Fibroblast of the aortic adventitia (primary cell): ENCODE measurements around the gene COLQ. TPM values are rescaled to one million over a fixed set of nuclear protein-coding genes. Genes with fewer than 3 reads are reported as not detected.

ENCODE experiments used
- DNase-seq: peaks from one replicate; pipeline ENCODE4 v3.0.0-alpha.2; 2010; ENCODE audit warnings: low read depth
- H3K4me3 ChIP-seq: 2 replicates; pipeline ENCODE4 v1.5.1; 2011; ENCODE audit warnings: low read depth, mild to moderate bottlenecking, control low read depth, low read length, moderate library complexity
- CTCF ChIP-seq: IDR thresholded peaks from 2 replicates; pipeline ENCODE4 v1.5.1; 2011; ENCODE audit warnings: mild to moderate bottlenecking, low read length, control low read depth, inconsistent platforms; ENCODE audit not compliant: insufficient read depth
- total RNA-seq: library from RNA; depleted of rRNA; stranded (reverse); fragments of >200 nt; gene quantifications from 2 replicates; pipeline ENCODE4 v1.2.3, GENCODE V29; 2012; ENCODE audit warnings: low replicate concordance

Gene COLQ
- total RNA-seq, 1 donor, result 1.8 TPM

GRCh38 chr3:15449489-15450224, 71.8 kb downstream of the COLQ start:
- H3K4me3 ChIP-seq, result no peak overlapping the region
- no peak for TF ChIP-seq CTCF
- no peak for DNase-seq

GRCh38 chr3:15443826-15444524, 77.5 kb downstream of the COLQ start:
- DNase-seq, result peak; percentile 85
- no peak overlapping the region for H3K4me3 ChIP-seq
- no peak for TF ChIP-seq CTCF

- peak; percentile 85 for DNase-seq
- no peak overlapping the region for H3K4me3 ChIP-seq
- TF ChIP-seq CTCF, result no peak
Observed at GRCh38 chr3:15440891-15441290, 80.6 kb downstream of the COLQ start.

GRCh38 chr3:15439476-15439875, 82.0 kb downstream of the COLQ start:
- H3K4me3 ChIP-seq, result no peak overlapping the region
- no peak for TF ChIP-seq CTCF
- DNase-seq, result peak; percentile 30

GRCh38 chr3:15438983-15439382, 82.5 kb downstream of the COLQ start:
- peak; percentile 80 for DNase-seq
- TF ChIP-seq CTCF, result no peak
- no peak overlapping the region for H3K4me3 ChIP-seq

GRCh38 chr3:15436246-15436645, 85.3 kb downstream of the COLQ start:
- DNase-seq, result no peak
- no peak for TF ChIP-seq CTCF
- H3K4me3 ChIP-seq, result no peak overlapping the region

GRCh38 chr3:15434756-15435155, 86.8 kb downstream of the COLQ start:
- H3K4me3 ChIP-seq, result no peak overlapping the region
- TF ChIP-seq CTCF, result no peak
- DNase-seq, result no peak
